ENCODE results near the gene CYP8B1.

Gene CYP8B1, protein sequence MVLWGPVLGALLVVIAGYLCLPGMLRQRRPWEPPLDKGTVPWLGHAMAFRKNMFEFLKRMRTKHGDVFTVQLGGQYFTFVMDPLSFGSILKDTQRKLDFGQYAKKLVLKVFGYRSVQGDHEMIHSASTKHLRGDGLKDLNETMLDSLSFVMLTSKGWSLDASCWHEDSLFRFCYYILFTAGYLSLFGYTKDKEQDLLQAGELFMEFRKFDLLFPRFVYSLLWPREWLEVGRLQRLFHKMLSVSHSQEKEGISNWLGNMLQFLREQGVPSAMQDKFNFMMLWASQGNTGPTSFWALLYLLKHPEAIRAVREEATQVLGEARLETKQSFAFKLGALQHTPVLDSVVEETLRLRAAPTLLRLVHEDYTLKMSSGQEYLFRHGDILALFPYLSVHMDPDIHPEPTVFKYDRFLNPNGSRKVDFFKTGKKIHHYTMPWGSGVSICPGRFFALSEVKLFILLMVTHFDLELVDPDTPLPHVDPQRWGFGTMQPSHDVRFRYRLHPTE

DNA sequence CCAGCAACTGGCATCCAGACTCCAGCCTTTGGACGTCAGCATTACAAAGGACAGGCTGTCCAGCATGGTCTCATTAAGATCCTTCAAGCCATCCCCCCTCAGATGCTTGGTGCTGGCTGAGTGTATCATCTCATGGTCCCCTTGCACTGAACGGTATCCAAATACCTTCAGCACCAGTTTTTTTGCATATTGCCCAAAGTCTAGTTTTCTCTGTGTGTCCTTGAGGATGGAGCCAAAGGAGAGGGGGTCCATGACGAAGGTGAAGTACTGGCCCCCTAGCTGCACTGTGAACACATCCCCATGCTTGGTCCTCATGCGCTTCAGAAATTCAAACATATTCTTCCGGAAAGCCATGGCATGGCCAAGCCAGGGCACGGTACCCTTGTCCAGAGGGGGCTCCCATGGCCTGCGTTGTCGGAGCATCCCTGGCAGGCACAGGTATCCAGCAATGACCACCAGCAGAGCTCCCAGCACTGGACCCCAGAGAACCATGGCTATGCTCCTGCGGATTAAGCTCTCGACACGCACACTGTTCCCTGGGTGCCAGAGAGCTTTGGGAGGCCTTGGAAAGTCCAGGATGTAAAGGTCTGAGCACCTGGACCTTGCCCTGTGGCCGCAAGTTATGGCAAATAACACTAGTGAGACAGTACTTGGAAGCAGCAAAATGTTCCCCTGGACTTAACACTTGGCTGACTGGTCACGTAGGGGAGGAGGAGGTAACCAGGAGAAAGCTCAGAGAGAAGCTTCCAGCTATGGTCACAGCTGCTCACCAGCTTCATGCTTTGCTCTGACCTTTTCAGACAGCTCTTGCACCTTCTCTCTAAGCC is at the start of gene CYP8B1:
Gene CYP8B1 (minus strand): TSS at position 555 of the 827 bp plus-strand sequence. CDS start 63 bp downstream, at position 492.
- DNase-seq: no peak

DNA sequence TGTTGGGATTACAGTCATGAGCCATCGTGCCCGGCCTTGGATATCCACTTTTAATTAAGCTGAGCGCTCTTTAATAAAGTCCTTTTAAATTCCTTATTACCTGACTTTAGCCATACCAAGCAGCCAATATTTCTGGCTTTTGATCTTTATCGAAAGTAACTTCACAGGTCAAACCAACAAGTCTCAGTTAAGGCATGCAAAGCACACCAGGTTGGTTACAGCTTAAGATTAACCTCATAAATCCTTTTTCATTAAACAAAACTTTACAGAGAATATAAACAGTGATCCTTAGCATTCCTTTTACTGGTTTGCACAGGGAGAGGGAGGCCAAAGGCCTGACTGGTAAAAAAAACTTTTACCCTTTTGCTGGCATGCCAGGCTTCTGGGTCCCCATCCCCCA is 47.9 kb upstream of the CYP8B1 start:
- DNase-seq: no peak

DNA sequence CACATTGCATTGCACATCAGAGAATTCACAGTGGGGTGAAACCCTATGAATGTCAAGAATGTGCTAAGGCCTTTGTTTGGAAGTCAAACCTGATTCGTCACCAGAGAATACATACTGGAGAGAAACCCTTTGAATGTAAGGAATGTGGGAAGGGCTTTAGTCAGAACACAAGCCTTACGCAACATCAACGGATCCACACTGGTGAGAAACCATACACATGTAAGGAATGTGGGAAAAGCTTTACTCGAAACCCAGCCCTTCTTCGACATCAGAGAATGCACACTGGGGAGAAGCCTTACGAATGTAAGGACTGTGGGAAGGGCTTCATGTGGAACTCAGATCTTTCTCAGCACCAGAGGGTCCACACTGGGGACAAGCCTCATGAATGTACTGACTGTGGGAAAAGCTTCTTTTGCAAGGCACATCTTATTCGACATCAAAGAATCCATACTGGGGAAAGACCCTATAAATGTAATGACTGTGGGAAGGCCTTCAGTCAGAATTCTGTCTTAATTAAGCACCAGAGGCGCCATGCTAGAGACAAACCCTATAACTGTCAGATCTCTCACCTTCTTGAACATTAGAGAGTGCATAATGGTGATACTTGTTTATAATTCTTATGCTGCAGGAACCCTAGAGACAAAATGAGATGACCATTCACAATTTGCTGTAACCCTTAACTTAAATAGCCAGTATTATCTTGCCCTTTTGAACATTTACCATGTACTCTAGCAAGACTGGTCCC is 39.3 kb upstream of the CYP8B1 start:
- no peak for DNase-seq

DNA sequence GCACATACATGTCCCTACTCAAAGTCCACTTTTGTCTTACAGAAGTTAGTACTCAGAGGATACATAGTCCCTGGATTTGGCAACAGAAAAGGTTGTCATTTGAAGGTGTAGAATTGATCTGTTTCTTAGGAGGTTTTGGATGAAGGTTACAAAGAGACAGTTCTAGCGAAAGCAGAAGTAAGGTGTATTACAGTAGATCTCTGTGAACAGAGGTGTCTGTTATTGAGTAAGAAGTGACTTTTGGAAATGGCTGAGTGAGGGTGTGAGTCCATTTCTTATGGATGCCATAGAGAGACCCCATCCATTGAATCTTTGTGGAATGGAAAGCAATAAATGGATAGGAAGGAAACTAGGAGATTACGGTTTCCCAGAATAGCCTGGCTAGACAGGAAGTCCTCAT is 35.9 kb upstream of the CYP8B1 start:
- DNase-seq: no peak

DNA sequence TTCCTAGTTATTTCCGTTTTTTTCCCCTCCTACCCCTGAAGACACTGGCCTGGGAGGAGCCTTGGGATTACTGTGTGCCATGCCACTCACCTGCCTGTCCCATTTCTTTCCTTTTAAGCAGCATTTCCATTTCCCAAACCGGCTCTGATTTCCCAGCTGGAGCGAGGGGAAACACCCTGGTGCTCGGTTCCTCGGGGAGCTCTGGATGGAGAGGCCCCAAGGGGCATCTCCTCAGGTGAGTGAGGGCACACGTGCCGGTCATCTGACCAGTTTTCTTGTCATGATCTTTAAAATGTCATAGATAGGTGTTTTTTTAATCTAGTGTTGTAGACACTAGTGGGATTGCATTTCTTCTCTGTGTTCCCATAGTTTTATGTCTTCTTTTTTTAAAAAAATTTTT is 33.0 kb upstream of the CYP8B1 start:
- no peak for DNase-seq

DNA sequence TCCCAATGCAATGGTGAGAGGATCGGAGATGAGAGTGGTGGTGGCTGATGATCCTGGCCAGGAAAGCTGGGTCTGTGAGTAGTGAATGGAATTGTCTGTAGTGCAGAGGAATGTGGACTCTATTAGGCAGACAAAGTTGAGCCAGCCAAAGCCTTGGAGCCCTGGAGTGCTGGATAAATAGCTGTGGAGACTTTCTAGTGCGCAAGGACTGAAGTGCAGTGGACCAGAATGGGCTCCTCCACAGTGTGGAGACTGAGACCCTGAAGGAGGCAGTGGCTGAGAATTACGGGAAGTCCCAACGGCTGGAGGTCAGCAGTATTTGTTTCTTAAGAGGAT is 31.1 kb upstream of the CYP8B1 start:
- peak in 2 of 58 donors; percentile 4 to 13 for DNase-seq

DNA sequence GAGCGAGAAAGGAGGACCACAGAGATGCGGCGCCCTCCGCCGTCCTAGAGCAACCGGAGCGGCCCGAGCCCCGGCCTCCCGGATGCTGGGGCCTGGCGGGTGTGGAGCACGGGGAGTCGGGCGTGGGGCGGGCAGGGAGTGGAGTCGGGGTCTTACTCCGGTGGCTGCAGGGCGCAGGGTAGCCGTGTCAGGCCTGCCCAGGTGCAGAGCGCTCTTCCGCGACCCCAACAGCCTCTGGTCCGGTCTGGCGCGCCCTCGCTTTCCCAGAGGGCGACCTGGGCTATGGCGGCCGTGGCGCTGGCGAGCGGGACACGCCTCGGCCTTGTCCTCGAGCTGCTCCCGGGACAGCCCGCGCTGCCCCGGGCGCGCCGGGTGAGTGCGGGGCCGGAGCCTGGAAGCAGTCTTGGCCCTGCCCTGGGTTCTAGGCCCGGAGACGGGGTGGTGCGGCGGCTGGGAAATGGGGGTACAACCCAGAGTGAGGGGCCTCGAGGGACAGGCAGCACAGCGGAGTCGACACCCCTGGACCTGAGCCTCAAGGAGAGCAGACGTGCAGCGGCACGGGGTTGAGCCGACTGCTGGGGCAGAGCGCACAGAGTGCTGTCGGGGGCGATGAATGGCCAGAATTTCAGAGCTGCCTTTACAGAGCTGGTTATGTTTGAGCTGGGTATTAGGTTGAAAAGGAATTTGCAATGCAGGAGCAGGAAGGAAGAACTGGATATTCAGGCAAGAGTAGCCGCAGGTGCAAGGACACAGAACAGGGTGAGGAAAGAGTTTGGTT is 30.6 kb upstream of the CYP8B1 start, which contains the start of gene ZNF662:
Gene ZNF662 (plus strand): TSS at position 73 of the 778 bp plus-strand sequence. CDS start 1,973 bp downstream, outside the sequence.
- peak in 53 of 58 donors; percentile 10 to 73 (median 43) for DNase-seq

DNA sequence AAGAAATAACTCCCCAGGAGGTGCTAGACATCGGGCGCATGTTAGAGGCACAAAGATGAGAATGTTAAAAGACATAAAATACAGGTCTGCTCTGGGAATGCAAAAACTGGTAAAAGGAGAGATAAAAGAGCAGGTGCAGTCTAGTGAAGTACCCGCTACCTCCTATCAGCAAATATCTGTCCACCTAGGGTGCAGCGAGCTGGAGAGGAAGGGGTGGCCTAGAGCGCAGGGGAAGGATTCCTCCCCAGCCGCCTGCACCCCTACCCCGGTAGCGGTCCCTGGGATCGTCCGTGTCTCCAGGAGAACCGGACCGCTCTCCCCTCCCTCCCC is 30.0 kb upstream of the CYP8B1 start:
- DNase-seq: peak in 1 of 58 donors; percentile 9

DNA sequence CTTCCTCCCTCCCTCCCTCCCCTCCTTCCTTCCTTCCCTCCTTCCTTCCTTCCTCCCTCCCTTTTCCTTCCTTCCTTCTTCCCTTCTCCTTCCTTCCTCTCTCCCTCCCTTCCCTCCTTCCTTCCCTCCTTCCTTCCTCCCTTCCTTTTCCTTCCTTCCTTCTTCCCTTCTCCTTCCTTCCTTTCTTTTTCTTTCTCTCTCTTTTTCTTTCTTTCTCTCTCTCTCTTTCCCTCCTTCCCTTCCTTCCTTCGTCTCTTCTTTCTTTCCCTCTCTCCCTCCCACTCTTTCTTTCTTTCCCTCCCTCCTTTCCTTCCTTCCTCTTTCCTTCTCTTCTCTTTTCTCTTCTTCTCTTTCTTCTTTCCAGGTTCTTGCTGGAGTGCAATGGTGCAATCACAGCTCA is 28.4 kb upstream of the CYP8B1 start:
- no peak for DNase-seq

DNA sequence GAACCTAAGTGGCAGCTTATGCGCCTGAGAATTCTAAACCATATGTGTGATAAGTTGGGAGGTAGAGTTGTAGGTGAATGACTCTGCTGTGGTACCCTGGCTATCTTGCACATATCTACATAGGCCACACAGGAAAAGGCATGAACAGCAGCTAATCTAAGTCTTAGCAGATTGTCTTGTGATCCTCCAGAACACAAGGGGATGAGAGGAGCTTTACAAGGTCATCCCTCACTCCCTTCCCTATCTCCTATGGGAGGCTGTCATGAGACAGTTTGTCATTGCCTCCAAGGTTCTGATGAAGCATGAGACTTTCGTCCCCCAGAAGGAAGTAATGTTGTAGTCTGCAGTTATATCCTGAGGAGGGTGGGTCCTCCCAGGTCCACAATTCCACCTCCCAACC is 26.6 kb upstream of the CYP8B1 start:
- DNase-seq: no peak

DNA sequence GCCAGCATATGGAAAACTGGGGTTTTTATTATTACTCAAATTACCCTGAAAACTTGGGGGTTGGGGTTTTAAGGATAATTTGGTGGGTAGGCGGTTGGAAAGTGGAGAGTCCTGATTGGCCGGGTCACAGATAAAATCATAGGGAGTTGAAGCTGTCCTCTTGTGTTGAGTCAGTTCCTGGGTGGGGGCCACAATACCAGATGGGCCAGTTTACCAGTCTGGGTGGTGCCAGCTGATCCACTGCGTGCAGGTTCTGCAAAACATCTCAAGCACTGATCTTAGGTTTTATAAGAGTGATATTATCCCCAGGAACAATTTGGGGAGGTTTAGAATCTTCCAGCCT is 25.4 kb upstream of the CYP8B1 start:
- no peak for DNase-seq

DNA sequence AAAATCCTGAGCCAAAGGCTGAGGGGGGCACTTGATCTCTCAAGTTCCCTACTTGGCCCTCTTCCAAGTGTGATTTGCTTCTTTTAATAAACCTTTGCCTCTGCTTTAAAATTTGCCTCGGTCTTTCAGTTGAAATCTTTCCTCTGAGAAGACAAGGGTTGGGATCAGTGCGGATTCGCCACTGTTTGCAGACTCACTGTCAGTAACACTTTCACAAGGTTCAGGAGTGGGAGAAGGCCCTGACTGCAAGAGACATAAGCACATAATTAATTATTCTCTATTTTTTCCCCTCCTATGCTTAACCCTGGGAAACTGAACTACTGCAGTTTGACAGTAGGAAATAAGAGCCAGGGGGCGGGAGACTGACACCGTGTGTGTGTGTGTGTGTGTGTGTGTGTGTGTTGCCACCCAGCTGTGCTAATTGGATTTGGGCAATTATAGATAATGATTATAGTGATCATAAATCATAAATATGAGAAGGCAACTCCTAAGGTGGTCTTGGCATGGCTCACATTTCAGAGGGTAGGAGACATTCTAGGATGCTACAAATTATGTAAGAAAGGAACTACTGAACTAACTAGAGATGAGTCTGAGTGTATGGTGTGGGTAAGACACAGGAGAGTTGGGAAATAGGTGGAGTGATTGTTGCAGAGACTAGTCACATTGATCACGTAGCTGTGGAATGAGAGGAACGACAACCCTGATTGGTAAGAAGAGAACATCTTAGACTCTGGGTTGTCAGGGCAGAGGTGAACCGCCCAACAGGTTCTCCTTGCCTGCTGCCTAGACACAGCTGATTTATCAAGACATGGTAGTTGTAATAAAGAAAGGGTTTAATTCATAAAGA is 24.8 kb upstream of the CYP8B1 start:
- no peak for DNase-seq

DNA sequence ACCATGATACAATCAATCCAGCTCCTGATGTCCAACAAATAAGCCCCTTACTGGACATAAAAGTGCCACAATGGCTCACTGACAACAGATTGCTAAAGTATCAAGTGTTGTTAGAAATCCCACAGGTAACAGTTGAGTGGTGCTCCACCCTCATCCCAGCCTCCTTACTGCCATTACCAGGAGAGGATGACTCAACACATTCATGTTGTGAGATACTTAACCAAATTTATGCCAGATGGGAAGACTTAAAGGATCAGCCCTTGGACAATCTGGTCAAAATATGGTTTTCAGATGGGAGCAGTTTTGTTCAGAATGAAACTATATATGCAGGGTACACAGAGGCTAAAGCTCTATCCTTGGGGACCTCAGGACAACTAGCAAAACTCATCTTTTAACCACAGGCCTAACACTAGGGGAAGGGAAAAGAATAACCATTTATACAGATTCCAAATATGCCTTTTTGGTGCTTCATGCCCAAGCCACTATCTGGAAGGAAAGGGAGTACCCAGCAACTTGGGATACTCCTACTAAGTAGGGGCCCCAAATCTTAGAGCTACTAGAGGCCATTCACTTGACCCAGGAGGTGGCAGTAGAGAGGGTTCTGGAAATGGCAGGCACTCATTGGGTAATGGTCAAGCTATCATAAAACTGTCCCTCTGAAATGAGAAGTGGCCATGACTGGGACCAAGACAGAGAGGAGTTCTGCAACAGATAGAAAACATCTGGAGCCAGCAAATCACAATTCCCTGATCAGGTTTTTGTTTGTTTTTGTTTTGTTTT is 23.4 kb upstream of the CYP8B1 start:
- DNase-seq: no peak

DNA sequence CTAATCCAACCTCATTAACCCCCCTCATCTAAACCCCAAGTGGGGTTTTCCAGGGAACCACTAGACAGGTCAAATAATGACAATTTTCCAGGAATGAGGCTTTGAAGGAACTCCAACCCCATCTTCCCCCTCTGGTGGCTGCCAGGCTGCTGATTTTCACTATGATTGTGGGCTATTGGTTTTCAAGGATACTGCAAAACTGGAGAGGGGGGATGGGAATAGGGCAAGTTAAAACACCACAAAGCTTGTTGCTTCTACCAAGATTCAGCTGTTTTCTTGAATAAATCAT is 19.8 kb upstream of the CYP8B1 start:
- no peak for DNase-seq

DNA sequence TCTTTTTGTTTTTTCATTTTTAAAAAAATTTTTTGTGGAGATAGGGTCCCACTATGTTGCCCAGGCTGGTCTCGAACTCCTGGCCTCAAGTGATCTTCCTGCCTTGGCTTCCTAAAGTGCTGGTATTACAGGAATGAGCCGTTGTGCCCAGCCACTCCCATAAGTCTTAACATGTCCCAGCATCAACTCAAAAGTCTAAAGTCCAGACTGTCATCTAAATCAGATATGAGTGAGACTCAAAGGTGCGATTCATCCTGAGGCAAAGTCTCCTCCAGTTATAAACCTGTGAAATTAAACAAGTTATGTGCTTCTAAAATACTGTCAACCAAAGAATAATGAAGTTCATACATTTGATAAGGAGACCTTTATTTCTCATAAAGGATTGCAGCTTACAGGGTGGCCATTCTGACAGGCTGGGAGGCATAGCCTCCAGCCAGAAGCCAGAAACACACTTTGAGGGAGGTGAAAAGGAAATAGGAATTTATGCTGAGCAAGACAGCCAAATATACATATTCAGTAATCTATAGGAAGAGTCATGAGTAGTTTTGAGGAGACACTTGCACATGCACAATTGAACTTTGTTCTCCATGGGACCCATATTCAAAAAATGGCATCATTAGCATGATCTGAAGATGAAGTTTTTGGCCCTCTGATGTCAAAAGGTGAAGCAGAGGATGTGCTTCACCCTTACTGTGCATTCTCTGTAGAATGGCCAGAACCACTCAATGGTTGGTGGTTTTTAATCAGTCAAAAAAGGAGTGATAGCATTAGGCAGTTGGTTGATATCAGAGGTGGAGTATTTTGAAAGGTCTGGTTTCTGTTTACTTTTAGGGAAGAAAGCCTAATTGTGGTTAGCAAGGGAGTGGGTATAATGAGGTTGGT is 19.3 kb upstream of the CYP8B1 start:
- no peak for DNase-seq

DNA sequence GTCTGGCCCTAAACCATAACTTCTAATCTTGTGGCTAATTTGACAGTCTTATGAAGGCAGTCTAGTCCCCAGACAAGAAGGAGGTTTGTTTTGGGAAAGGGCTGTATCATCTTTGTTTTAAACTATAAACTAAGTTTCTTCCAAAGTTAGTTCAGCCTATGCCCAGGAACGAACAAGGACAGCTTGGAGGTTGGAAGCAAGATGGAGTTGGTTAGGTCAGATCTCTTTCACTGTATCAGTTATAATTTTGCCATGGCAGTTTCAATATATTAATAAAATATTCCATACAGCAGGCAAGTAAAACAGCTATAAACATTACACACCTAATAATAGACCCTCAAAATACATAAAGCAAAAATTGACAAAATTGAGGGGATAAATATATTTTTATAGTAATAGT is 17.1 kb upstream of the CYP8B1 start:
- no peak for DNase-seq

DNA sequence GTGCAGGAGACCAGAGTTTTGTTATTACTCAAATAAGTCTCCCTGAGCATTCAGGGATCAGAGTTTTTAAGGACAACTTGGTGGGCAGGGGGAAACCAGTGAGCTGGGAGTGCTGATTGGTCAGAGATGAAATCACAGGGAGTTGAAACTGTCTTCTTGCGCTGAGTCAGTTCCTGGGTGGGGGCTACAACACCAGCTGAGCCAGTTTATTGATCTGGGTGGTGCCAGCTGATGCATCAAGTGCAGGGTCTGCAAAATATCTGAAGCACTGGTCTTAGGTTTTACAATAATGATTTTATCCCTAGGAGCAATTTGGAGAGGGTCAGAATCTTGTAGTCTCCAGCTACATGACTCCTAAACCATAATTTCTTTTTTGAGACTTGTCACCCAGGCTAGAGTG is 16.5 kb upstream of the CYP8B1 start:
- no peak for DNase-seq

DNA sequence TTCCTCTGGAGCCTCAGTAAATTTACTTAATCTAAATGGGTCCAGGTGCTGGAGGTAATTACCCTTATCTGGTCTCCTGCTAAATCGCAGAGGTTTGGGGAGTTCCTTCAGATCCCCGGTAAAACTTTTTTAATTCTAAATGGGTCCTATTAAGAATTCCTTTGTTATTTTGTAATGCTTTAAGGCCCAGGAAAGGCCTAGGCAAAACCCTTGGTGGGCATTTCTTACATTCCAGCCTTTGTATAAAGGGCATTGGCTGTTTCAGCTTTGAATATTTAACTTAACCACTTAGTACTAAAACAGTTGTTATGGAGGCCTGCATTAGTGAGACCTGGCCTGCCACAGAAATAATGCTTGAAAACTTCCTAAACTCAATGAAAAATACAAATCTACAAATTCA is 15.4 kb upstream of the CYP8B1 start:
- no peak for DNase-seq

DNA sequence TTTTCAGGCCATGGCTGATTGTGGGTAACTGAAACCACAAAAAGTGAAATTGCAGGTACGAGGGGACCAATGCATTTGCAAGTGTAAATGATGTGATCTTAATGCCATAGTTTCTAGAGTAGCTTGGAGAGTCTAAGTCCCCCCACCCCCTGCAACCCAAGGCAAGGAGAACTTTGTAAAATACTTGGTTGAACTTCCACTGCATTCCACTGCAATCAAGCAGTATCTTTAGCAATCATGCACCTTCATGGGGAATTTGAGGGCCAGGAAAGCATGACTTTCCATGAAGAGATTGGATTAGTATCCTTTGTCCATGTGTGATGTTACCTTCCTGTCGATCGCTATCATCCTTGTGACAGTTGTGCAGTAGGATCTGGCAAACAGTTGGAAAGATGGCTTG is 11.4 kb upstream of the CYP8B1 start:
- no peak for DNase-seq

Measured in anterior cingulate cortex (tissue), 58 donors.